Heart right ventricle (tissue), 16 donors: ENCODE results near the gene CPNE7. TPM values are rescaled to one million over a fixed set of nuclear protein-coding genes. Genes with fewer than 3 reads are reported as not detected.

Source experiments
- ATAC-seq, 8 donors: fragments of 200-7000 bp; cut with Tn5 transposase; one replicate each; pipeline ENCODE4 v1.9.1; 2020; ENCODE audit warnings: mild to moderate bottlenecking in 8 of 8, moderate library complexity in 8 of 8, moderate number of reproducible peaks in 1 of 8
- DNase-seq, 2 donors: peaks; one replicate each; pipeline ENCODE4 v3.0.0-alpha.2; 2020
- H3K27ac ChIP-seq, 10 donors: fragments of 200-600 bp; sonication (generic) in 2 of 10; one replicate each; pipeline versions ENCODE4 v1.5.0 to v1.8.0; 2020 to 2022; ENCODE audit warnings: mild to moderate bottlenecking in 3 of 10
- H3K27me3 ChIP-seq, 7 donors: fragments of 200-600 bp; one replicate each; pipeline ENCODE4 v1.8.0; 2021 to 2022; ENCODE audit warnings: mild to moderate bottlenecking in 2 of 7
- H3K36me3 ChIP-seq, 9 donors: fragments of 200-600 bp; sonication (generic) in 1 of 9; one replicate each; pipeline versions ENCODE4 v1.5.0 to v1.8.0; 2020 to 2022; ENCODE audit warnings: mild to moderate bottlenecking in 2 of 9
- H3K4me1 ChIP-seq, 9 donors: fragments of 200-600 bp; sonication (generic) in 1 of 9; one replicate each; pipeline versions ENCODE4 v1.5.0 to v1.8.0; 2020 to 2022; ENCODE audit warnings: mild to moderate bottlenecking in 4 of 9
- H3K4me3 ChIP-seq, 10 donors: fragments of 200-600 bp; sonication (generic) in 2 of 10; one replicate each; pipeline versions ENCODE4 v1.5.0 to v1.8.0; 2020 to 2022; ENCODE audit warnings: mild to moderate bottlenecking in 7 of 10, moderate library complexity in 2 of 10
- H3K9me3 ChIP-seq, 11 donors: fragments of 200-600 bp in 10 of 11; sonication (generic) in 2 of 11; one replicate each; pipeline versions ENCODE4 v1.5.0 to v1.8.0; 2013 to 2022; ENCODE audit warnings: mild to moderate bottlenecking in 2 of 11, control low read depth in 1 of 11, moderate library complexity in 1 of 11
- CTCF ChIP-seq, 9 donors: fragments of 200-600 bp; sonication (generic) in 2 of 9; IDR thresholded peaks; one replicate each; pipeline versions ENCODE4 v1.5.0 to v1.8.0; 2021 to 2022; ENCODE audit warnings: antibody characterized with exemption in 9 of 9, mild to moderate bottlenecking in 5 of 9, moderate library complexity in 1 of 9
- WGBS, 2 donors: extraction: QIAGEN DNeasy Blood & Tissue Kit; methylation state at CpG; one replicate each; pipeline ENCODE4 v1.1.7; 2013; ENCODE audit warnings: inconsistent platforms in 1 of 2; 5-methylcytosine and 5-hydroxymethylcytosine counted together
- intact Hi-C, 10 donors: fragments of 100-400 bp; cut with DNase I; formaldehyde crosslinking; loops; one replicate each; pipeline versions ENCODE4 v1.11.1 to v1.14.2; 2022
- polyA plus RNA-seq, 2 donors: library from polyadenylated mRNA; stranded (reverse); fragments of 200-250 nt; gene quantifications; one replicate each; pipeline ENCODE4 v1.2.3, GENCODE V29; 2013
- total RNA-seq, 10 donors: library from RNA; stranded (reverse); fragmentation: NEBNext Ultra II Directional in 3 of 10; extraction: Animal tissue kit (Norgen Biotek cat#: 25700) in 3 of 10; gene quantifications; one replicate each; pipeline versions ENCODE4 v1.2.1 to v1.2.4, GENCODE V29; 2021 to 2023
- donor health status: Arrhythmogenic right ventricular cardiomyopathy.
- donor health status: ischemic (EF 13 %, LVEDD 7.1; RV severe dilation, severe dysfunction).
- donor health status: healthy with polysubstance abuse.
- donor health status: DM: no; HTN: yes; CAD: no.
- donor health status: DM: no; HTN: no; CAD: no.
- donor health status: ischemic (EF 25% LVEDD 6.9; RV normal size, moderate dysfunction).
- donor health status: ischemic (EF 25% LVEDD 5.7; RV mildly dilated, moderate dysfunction).
- donor health status: healthy.
- donor health status: DM: yes; HTN: yes; CAD: no.
- donor health status: Ischemic cardiomyopathy.
- donor health status: ischemic (EF 35%, LVEDD 5.7; RV mildly dilated, moderate dysfunction).
- donor health status: nonischemic (EF 11% LVEDD 7.7; RV severe dilation, severe dysfunction).
- donor health status: DM: yes; HTN: yes; CAD: no.
- donor health status: PGD.
- donor health status: ischemic (EF 29% LVEDD 5.4; RV normal size, mild dysfunction).
- donor health status: nonischemic (EF 23%, LVEDD 6.1; RV moderate dilation, normal function).

The CPNE7 gene
- total and polyA plus RNA-seq, 12 donors: 0.16 to 0.33 TPM; not detected in 10

GRCh38 chr16:89643769-89644300 lies 68.3 kb downstream of the CPNE7 start:
- peaks cover 0 to 22% (median 10%) of the 10 kb centered on the region in 9 donors for H3K4me1 ChIP-seq
- TF ChIP-seq CTCF (IDR thresholded peaks at IDR 0.05): no peak
- ATAC-seq (no peak), DNase-seq (no peak)
- no peaks in the 10 kb centered on the region for H3K9me3 ChIP-seq
- no peak overlapping the region for H3K4me3 ChIP-seq
- 72 to 75% methylated on average over 14 of the region's 14 CpGs for WGBS, 2 donors
- no peaks in the 10 kb centered on the region for H3K27me3 ChIP-seq
- intact Hi-C loops: loop anchor here in 7 of 10 donors (5.0 to 10.0 kb wide), 5 partner anchors 67 to 309 kb away; partner anchors contain the start of gene CPNE7 (in 4 of the 7)
- H3K27ac ChIP-seq: no peak overlapping the region
- peaks cover 0 to 42% (median 32%) of the 10 kb centered on the region in 9 donors for H3K36me3 ChIP-seq

- no peak for ATAC-seq
- WGBS, 2 donors: 80 to 86% methylated on average over 11 of the region's 11 CpGs
- intact Hi-C loops: loop anchor here in 5 of 10 donors (10.0 kb wide), 2 partner anchors 70 to 310 kb away; partner anchors contain the start of gene CPNE7 (in 3 of the 5)
- Histone ChIP-seq H3K9me3 (no peaks in the 10 kb centered on the region), H3K4me3 (no peak overlapping the region), H3K27ac (no peak overlapping the region), H3K4me1 (peaks cover 0 to 22% (median 10%) of the 10 kb centered on the region in 9 donors), H3K27me3 (no peaks in the 10 kb centered on the region), H3K36me3 (peaks cover 0 to 55% (median 36%) of the 10 kb centered on the region in 9 donors)
- TF ChIP-seq CTCF (IDR thresholded peaks at IDR 0.05): no peak
- DNase-seq: no peak
Measured at GRCh38 chr16:89645122-89645521, 69.6 kb downstream of the CPNE7 start.

- intact Hi-C loops: loop anchor here in 5 of 10 donors (10.0 kb wide), 2 partner anchors 71 to 311 kb away; partner anchors contain the start of gene CPNE7 (in 3 of the 5)
- DNase-seq (no peak), ATAC-seq (no peak)
- Histone ChIP-seq H3K9me3 (no peaks in the 10 kb centered on the region), H3K4me1 (peaks cover 0 to 14% (median 6%) of the 10 kb centered on the region in 9 donors), H3K27me3 (no peaks in the 10 kb centered on the region), H3K36me3 (peaks cover 0 to 66% (median 40%) of the 10 kb centered on the region in 9 donors), H3K4me3 (no peak overlapping the region), H3K27ac (no peak overlapping the region)
- WGBS, 2 donors: 96% methylated on average over 22 of the region's 22 CpGs
- no peak for TF ChIP-seq CTCF (IDR thresholded peaks at IDR 0.05)
Measured at GRCh38 chr16:89646270-89646669, 70.7 kb downstream of the CPNE7 start.

Other genes with a start within 250 kb of the CPNE7 start
- gene ANKRD11, start 85.2 kb upstream of the CPNE7 start, total RNA-seq: 10 to 100 TPM; 55.9 to 93.6 (median 67.4) TPM
- 10 to 100 TPM; 47.7 to 65.5 TPM for gene ANKRD11, start 85.2 kb upstream of the CPNE7 start, polyA plus RNA-seq
- gene SPG7, start 67.4 kb upstream of the CPNE7 start, total RNA-seq: 100 to 1,000 TPM in 5 of 10 donors, 10 to 100 TPM in 5; 85.4 to 145 (median 101) TPM
- 100 to 1,000 TPM in 1 of 2 donors, 10 to 100 TPM in 1; 69.8 to 116 TPM for gene SPG7, start 67.4 kb upstream of the CPNE7 start, polyA plus RNA-seq
- 1,000 to 10,000 TPM in 4 of 10 donors, 100 to 1,000 TPM in 6; 786 to 1,426 (median 935) TPM for gene RPL13, start 15.1 kb upstream of the CPNE7 start, total RNA-seq
- 1,000 to 10,000 TPM; 3,221 to 7,398 TPM for gene RPL13, start 15.1 kb upstream of the CPNE7 start, polyA plus RNA-seq
- gene DPEP1, start 37.9 kb downstream of the CPNE7 start, total RNA-seq: not detected
- gene DPEP1, start 37.9 kb downstream of the CPNE7 start, polyA plus RNA-seq: under 1 TPM in 1 of 2 donors, not detected in 1; 0.09 TPM
- 10 to 100 TPM; 31.5 to 47.4 (median 36.7) TPM for gene CHMP1A, start 82.0 kb downstream of the CPNE7 start, total RNA-seq
- gene CHMP1A, start 82.0 kb downstream of the CPNE7 start, polyA plus RNA-seq: 10 to 100 TPM; 30.6 to 71.4 TPM
- gene SPATA33, start 82.1 kb downstream of the CPNE7 start, total RNA-seq: 1 to 10 TPM in 9 of 10 donors, under 1 TPM in 1; 0.76 to 4.6 (median 2.4) TPM
- 1 to 10 TPM; 4.1 TPM for gene SPATA33, start 82.1 kb downstream of the CPNE7 start, polyA plus RNA-seq
- 10 to 100 TPM; 14.7 to 31.4 (median 21.6) TPM for gene CDK10, start 110.9 kb downstream of the CPNE7 start, total RNA-seq
- 10 to 100 TPM; 35.9 to 63.4 TPM for gene CDK10, start 110.9 kb downstream of the CPNE7 start, polyA plus RNA-seq
- 1 to 10 TPM; 1.9 to 4.1 (median 2.9) TPM for gene SPATA2L, start 125.9 kb downstream of the CPNE7 start, total RNA-seq
- 10 to 100 TPM in 1 of 2 donors, 1 to 10 TPM in 1; 3.2 to 13.0 TPM for gene SPATA2L, start 125.9 kb downstream of the CPNE7 start, polyA plus RNA-seq
- 10 to 100 TPM in 9 of 10 donors, 1 to 10 TPM in 1; 9.3 to 15.6 (median 11.8) TPM for gene VPS9D1, start 145.1 kb downstream of the CPNE7 start, total RNA-seq
- 10 to 100 TPM in 1 of 2 donors, 1 to 10 TPM in 1; 7.0 to 41.0 TPM for gene VPS9D1, start 145.1 kb downstream of the CPNE7 start, polyA plus RNA-seq
- 10 to 100 TPM in 9 of 10 donors, 1 to 10 TPM in 1; 8.2 to 16.0 (median 12.8) TPM for gene ZNF276, start 145.8 kb downstream of the CPNE7 start, total RNA-seq
- 10 to 100 TPM; 12.2 to 29.3 TPM for gene ZNF276, start 145.8 kb downstream of the CPNE7 start, polyA plus RNA-seq
- gene FANCA, start 240.9 kb downstream of the CPNE7 start, total RNA-seq: 100 to 1,000 TPM in 1 of 10 donors, 1 to 10 TPM in 9; 1.0 to 101 (median 2.0) TPM
- gene FANCA, start 240.9 kb downstream of the CPNE7 start, polyA plus RNA-seq: 1 to 10 TPM; 2.8 to 4.0 TPM